Nephron (organoid): ENCODE data around the gene BRICD5.

ENCODE experiments used
- H3K27ac Mint-ChIP-seq, 3 experiments: 2 replicates each; pipeline ENCODE4 v1.8.0; 2020; ENCODE audit warnings: mixed read lengths in 3 of 3, mild to moderate bottlenecking in 2 of 3, moderate library complexity in 1 of 3
- H3K27me3 Mint-ChIP-seq: 2 replicates; pipeline ENCODE4 v1.8.0; 2021; ENCODE audit warnings: low read depth, mild to moderate bottlenecking, moderate library complexity, mixed read lengths
- H3K36me3 Mint-ChIP-seq: 2 replicates; pipeline ENCODE4 v1.8.0; 2020; ENCODE audit warnings: low read depth, mixed read lengths
- H3K4me1 Mint-ChIP-seq: 2 replicates; pipeline ENCODE4 v1.8.0; 2020; ENCODE audit warnings: mixed read lengths
- H3K4me3 Mint-ChIP-seq, 3 experiments: 2 replicates each; pipeline ENCODE4 v1.8.0; 2020; ENCODE audit warnings: mild to moderate bottlenecking in 3 of 3, mixed read lengths in 3 of 3, moderate library complexity in 2 of 3
- H3K9me3 Mint-ChIP-seq: 2 replicates; pipeline ENCODE4 v1.8.0; 2020; ENCODE audit warnings: mixed read lengths
- TF ChIP-seq, protein P1 (sequence below), 3 experiments: fragments of 200-600 bp; sonication (generic); IDR thresholded peaks; one replicate each; pipeline ENCODE4 v1.5.0; 2021; ENCODE audit warnings: antibody characterized with exemption in 3 of 3; ENCODE audit not compliant: unreplicated experiment in 3 of 3

The BRICD5 gene

DNA sequence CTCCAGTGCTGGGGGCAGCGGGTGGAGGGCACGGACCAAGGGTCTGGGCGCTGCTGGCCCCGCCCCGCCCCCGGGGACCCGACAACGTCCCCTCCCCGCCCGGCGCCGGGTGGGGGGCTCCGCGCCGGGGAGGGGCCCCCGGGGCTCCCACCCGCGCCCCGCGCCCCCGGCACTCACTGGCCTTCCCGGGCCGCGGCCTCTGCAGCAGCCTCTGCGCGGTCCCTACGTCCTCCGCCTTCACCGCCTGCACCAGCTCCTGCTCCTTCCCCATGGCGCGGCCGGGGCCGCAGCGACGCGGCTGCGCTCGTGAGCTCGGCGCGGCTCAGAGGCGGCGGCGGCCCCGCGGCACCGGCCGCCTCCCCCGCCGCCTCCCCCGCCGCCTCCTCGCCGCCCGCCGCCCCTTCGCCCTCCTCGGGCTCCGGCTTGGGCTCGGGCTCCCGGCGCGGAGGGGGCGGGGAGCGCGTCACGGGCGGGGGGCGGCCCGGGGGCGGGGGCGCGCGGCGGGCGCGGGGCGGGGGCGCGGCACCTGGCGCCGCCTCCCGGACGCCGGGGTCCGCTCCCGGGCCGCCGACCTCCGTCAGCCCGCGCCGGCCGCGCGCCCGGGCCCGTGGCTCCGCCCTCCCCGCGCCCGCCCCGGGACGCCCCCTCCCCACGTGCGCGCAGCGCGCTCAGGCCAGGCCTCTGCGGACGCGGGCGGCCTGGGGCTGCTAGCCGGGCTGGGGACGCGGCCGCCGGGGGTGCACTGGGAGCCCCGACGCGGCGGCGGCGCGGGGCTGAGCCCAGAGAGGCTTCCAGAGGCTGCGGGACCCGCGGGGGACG, 14.3 kb downstream of the BRICD5 start, which contains the start of gene CASKIN1:
Gene CASKIN1, minus strand, starts transcription at position 444 of the 819 bp plus-strand sequence. Its CDS starts 173 bp downstream, at position 271.
- Mint-ChIP-seq H3K36me3 (no peaks in the 10 kb centered on the region), H3K4me1 (peaks cover 6% of the 10 kb centered on the region), H3K4me3 (peak within 1 kb of the TSS; percentile 74 to 84 (median 77)), H3K27me3 (peaks cover 31% of the 10 kb centered on the region), H3K9me3 (no peaks in the 10 kb centered on the region), H3K27ac (no peak within 1 kb of the TSS)
- TF ChIP-seq, protein P1, sequence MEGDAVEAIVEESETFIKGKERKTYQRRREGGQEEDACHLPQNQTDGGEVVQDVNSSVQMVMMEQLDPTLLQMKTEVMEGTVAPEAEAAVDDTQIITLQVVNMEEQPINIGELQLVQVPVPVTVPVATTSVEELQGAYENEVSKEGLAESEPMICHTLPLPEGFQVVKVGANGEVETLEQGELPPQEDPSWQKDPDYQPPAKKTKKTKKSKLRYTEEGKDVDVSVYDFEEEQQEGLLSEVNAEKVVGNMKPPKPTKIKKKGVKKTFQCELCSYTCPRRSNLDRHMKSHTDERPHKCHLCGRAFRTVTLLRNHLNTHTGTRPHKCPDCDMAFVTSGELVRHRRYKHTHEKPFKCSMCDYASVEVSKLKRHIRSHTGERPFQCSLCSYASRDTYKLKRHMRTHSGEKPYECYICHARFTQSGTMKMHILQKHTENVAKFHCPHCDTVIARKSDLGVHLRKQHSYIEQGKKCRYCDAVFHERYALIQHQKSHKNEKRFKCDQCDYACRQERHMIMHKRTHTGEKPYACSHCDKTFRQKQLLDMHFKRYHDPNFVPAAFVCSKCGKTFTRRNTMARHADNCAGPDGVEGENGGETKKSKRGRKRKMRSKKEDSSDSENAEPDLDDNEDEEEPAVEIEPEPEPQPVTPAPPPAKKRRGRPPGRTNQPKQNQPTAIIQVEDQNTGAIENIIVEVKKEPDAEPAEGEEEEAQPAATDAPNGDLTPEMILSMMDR (IDR thresholded peaks at IDR 0.05; ENCODE audit: unreplicated experiment in 3 of 3) = no peak

DNA sequence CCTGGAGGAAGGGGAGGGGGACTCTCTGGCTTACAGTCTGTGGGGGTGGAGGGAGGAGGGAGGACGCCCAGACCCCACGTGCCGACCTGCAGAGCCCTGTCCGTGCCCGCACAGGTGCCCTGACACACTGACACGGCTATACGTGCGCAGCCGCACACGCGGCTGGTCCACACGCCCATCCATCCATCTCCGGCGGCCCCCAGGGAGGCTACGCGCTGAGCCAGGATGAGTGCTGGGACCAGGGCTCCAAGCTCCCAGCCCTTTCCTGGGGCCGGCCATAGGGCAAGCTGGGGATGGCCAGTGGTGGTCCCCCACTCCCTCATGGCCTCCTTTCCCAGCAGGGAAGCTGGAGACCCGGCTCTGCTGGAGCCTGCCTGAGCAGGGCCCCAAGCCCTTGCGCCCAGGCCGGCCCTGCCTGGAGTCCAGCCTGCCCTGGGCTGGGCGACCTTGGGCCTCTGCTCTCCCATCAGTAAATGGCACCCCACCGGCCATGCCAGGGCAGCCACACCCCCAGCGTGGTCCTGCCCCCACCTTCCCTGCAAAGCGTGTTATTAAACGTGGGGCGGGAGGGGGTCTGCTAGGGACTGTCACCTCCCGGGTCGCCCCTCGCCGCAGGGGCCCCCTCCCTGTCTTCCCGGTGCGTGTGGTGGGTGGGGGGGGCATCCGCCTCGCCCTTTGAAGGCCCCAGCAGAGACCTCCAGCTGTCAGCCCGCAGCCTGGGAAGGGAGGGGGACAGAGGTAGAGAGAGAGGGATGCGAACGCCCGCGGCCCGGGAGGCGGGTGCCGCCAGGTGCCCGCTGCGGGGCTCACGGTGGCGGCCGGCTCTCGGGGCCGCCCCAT, 15.1 kb downstream of the BRICD5 start:
- Mint-ChIP-seq H3K9me3 (no peaks in the 10 kb centered on the region), H3K27me3 (peaks cover 27% of the 10 kb centered on the region), H3K36me3 (no peaks in the 10 kb centered on the region), H3K4me1 (peaks cover 6% of the 10 kb centered on the region), H3K27ac (no peak overlapping the region), H3K4me3 (peak overlapping the region; percentile 66 to 73 (median 66))
- TF ChIP-seq, protein P1 (IDR thresholded peaks at IDR 0.05; ENCODE audit: unreplicated experiment in 3 of 3) = no peak

DNA sequence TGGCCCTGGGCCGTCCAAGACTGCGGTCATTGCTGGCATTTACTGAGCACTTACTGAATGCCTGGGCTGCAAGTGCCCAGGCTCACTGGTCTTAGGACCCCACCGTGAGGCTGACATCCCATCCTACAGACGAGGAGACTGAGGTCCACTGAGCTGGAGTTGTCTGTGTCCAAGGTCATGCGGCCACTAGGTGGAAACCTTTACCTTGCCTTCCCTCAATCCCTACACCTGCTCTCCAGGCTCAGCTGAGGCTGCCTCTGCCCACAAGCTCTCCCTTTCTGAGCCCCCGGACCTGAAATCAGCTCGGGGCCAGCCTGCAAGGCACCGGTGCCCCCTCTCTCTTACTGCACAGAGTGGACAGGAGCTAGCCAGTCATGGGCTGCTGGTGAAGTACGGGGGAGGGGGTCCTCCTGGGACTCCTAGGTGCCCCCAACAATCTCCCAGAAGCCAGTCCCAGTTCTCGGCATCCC, 15.8 kb downstream of the BRICD5 start:
- Mint-ChIP-seq H3K4me3 (peak overlapping the region; percentile 62 to 73 (median 66)), H3K27ac (no peak overlapping the region), H3K27me3 (peaks cover 21% of the 10 kb centered on the region), H3K36me3 (no peaks in the 10 kb centered on the region), H3K4me1 (peaks cover 6% of the 10 kb centered on the region), H3K9me3 (no peaks in the 10 kb centered on the region)
- TF ChIP-seq, protein P1 (IDR thresholded peaks at IDR 0.05; ENCODE audit: unreplicated experiment in 3 of 3) = peak; percentile 32 to 46 (median 44)

DNA sequence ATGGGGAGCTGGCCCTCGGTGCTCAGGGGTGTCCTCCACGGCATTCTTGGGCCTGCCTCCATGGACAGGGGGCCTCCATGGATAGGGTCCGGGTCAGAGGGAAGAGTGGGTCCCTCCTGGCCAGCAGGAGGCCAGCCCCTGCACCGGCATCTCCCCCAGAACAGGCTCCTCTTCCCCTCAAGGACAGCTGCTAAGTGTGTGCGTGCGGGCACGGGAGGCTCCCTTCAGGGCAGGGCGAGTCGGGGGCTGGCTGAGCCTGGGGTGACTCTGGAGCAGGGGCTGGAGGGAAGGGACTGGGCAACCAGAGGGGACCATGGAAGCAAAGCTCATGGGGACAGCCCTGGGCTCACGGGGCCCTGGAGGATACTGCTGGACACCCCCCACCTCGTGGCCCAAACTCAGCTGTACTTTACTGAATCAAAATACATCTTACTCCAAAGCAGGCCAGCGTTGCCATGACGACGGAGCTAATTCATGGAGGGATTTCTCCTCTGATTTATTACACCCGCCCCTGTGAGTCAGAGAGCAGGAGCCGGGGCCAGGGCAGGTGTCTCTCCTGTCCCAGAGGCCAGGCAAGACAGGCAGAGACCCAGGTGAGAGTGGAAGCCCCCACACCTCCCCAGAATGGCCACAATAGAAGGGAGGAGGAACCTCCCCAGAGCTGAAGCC, 16.4 kb downstream of the BRICD5 start:
- H3K27ac Mint-ChIP-seq = no peak overlapping the region
- no peaks in the 10 kb centered on the region for H3K36me3 Mint-ChIP-seq
- TF ChIP-seq, protein P1 (IDR thresholded peaks at IDR 0.05; ENCODE audit: unreplicated experiment in 3 of 3) = no peak
- H3K4me3 Mint-ChIP-seq = peak overlapping the region; percentile 62 to 73 (median 66)
- peaks cover 6% of the 10 kb centered on the region for H3K4me1 Mint-ChIP-seq
- H3K27me3 Mint-ChIP-seq = peaks cover 19% of the 10 kb centered on the region
- no peaks in the 10 kb centered on the region for H3K9me3 Mint-ChIP-seq

DNA sequence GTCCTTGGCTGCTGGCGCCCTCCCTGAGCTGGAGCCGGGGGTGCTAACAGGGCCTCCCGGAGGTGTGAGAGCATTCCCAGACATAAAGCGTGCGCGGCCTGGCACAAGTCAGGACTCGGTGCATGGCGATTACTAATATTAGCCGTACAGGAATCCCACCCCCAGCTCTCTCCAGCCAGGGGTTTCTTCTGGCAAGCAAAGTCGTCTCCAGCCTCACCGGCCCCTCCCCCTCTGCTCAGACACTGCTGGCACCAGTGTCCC, 19.3 kb downstream of the BRICD5 start:
- H3K27me3 Mint-ChIP-seq = peaks cover 4% of the 10 kb centered on the region
- no peak overlapping the region for H3K27ac Mint-ChIP-seq
- peaks cover 6% of the 10 kb centered on the region for H3K4me1 Mint-ChIP-seq
- no peak overlapping the region for H3K4me3 Mint-ChIP-seq
- TF ChIP-seq, protein P1 (IDR thresholded peaks at IDR 0.05; ENCODE audit: unreplicated experiment in 3 of 3) = no peak
- H3K9me3 Mint-ChIP-seq = no peaks in the 10 kb centered on the region
- H3K36me3 Mint-ChIP-seq = no peaks in the 10 kb centered on the region
